ENCODE results near the gene IFNA2.

IFNA2 gene

DNA sequence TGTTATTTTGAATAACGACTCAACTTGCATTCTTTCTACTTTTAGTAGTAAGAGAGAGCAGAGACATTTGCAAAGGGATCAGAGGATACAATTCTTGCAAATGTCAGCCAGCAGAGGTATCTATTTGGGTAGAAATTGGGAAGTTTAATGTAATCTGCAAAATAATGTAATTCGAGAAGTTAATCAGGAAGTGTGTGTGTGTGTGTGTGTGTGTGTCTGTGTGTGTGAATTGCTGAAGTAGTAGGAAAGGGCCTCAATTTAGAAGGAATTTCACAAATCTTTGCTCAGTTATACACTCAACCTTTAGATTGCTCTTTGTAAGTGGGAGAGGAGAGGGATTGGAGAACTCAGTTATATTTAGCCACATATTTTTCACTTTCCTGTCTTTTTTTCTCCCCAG, 44.0 kb upstream of the IFNA2 start:
- TF ChIP-seq CTCF (conservative IDR thresholded peaks at IDR 0.05; ENCODE audit: low read depth, low read length), result no peak
- H3K4me3 ChIP-seq (IDR thresholded peaks at IDR 0.05; ENCODE audit: insufficient read depth, low read depth, low read length), result no peak overlapping the region

DNA sequence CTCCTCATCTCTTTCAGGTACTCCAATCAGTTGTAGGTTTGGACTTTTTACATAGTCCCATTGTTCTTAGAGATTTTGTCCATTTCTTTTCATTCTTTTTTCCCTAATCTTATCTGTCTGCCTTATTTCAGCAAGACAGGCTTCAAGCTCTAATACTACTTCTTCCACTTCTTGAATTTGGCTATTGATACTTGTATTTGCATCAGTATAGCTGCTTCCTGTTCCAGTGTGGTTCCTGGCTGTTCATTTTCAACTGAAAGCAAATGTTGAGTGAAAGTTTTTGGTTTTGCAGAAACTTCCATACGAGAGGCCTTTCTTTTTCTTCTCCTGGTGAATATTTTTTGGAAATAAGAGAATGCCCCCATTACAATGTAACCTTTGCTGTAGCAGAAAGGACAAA, 43.0 kb upstream of the IFNA2 start:
- Histone ChIP-seq H3K79me2 (ENCODE audit: insufficient read depth, low read depth) (no peaks in the 10 kb centered on the region), H3K27ac (no peak overlapping the region), H3K4me1 (ENCODE audit: low read depth, poor library complexity, severe bottlenecking) (no peaks in the 10 kb centered on the region), H3K9ac (no peak overlapping the region), H3K36me3 (ENCODE audit: insufficient read depth) (no peaks in the 10 kb centered on the region), H3K4me3 (IDR thresholded peaks at IDR 0.05; ENCODE audit: insufficient read depth, low read depth, low read length) (no peak overlapping the region), H3K4me2 (no peak overlapping the region), H2AFZ (ENCODE audit: low read depth) (no peak overlapping the region), H3K27me3 (ENCODE audit: insufficient read depth, low read depth) (no peaks in the 10 kb centered on the region), H4K20me1 (ENCODE audit: insufficient read depth) (no peaks in the 10 kb centered on the region)
- no peak for TF ChIP-seq CTCF (conservative IDR thresholded peaks at IDR 0.05; ENCODE audit: low read depth, low read length)

More for the DNA sequence above, 44.0 kb upstream of the IFNA2 start:
- no peaks in the 10 kb centered on the region for H3K36me3 ChIP-seq (ENCODE audit: insufficient read depth)
- H4K20me1 ChIP-seq (ENCODE audit: insufficient read depth), result no peaks in the 10 kb centered on the region
- no peaks in the 10 kb centered on the region for H3K27me3 ChIP-seq (ENCODE audit: insufficient read depth, low read depth)
- no peak overlapping the region for H3K27ac ChIP-seq
- H2AFZ ChIP-seq (ENCODE audit: low read depth), result no peak overlapping the region
- H3K79me2 ChIP-seq (ENCODE audit: insufficient read depth, low read depth), result no peaks in the 10 kb centered on the region
- H3K4me2 ChIP-seq, result no peak overlapping the region
- no peak overlapping the region for H3K9ac ChIP-seq
- H3K4me1 ChIP-seq (ENCODE audit: low read depth, poor library complexity, severe bottlenecking), result no peaks in the 10 kb centered on the region

GRCh38 chr9:21415493-21416267, 30.5 kb upstream of the IFNA2 start:
- no peak overlapping the region for H3K4me2 ChIP-seq
- no peaks in the 10 kb centered on the region for H3K27me3 ChIP-seq (ENCODE audit: insufficient read depth, low read depth)
- H3K9ac ChIP-seq, result no peak overlapping the region
- no peak overlapping the region for H2AFZ ChIP-seq (ENCODE audit: low read depth)
- no peak for TF ChIP-seq CTCF (conservative IDR thresholded peaks at IDR 0.05; ENCODE audit: low read depth, low read length)
- no peak overlapping the region for H3K27ac ChIP-seq
- no peak overlapping the region for H3K4me3 ChIP-seq (IDR thresholded peaks at IDR 0.05; ENCODE audit: insufficient read depth, low read depth, low read length)
- no peaks in the 10 kb centered on the region for H3K79me2 ChIP-seq (ENCODE audit: insufficient read depth, low read depth)
- H4K20me1 ChIP-seq (ENCODE audit: insufficient read depth), result no peaks in the 10 kb centered on the region
- no peaks in the 10 kb centered on the region for H3K36me3 ChIP-seq (ENCODE audit: insufficient read depth)
- no peaks in the 10 kb centered on the region for H3K4me1 ChIP-seq (ENCODE audit: low read depth, poor library complexity, severe bottlenecking)

GRCh38 chr9:21414220-21414940, 29.2 kb upstream of the IFNA2 start:
- H3K9ac ChIP-seq, result no peak overlapping the region
- H3K4me1 ChIP-seq (ENCODE audit: low read depth, poor library complexity, severe bottlenecking), result no peaks in the 10 kb centered on the region
- TF ChIP-seq CTCF (conservative IDR thresholded peaks at IDR 0.05; ENCODE audit: low read depth, low read length), result no peak
- H3K79me2 ChIP-seq (ENCODE audit: insufficient read depth, low read depth), result no peaks in the 10 kb centered on the region
- H2AFZ ChIP-seq (ENCODE audit: low read depth), result no peak overlapping the region
- no peak overlapping the region for H3K27ac ChIP-seq
- H3K4me2 ChIP-seq, result no peak overlapping the region
- no peaks in the 10 kb centered on the region for H3K36me3 ChIP-seq (ENCODE audit: insufficient read depth)
- no peaks in the 10 kb centered on the region for H4K20me1 ChIP-seq (ENCODE audit: insufficient read depth)
- no peaks in the 10 kb centered on the region for H3K27me3 ChIP-seq (ENCODE audit: insufficient read depth, low read depth)
- H3K4me3 ChIP-seq (IDR thresholded peaks at IDR 0.05; ENCODE audit: insufficient read depth, low read depth, low read length), result no peak overlapping the region

Data from KMS-11 (cell line).